ENCODE measurements around the gene CRAMP1.
"Not testable (repeated sequence)": the region's sequence is repeated elsewhere in the genome, so short reads cannot be mapped to it uniquely, and the experiment has no call there.

CRAMP1 gene

GRCh38 chr16:1612320-1613111 is at the start of gene CRAMP1:
TSS of gene CRAMP1 (plus strand) at chr16:1612360. CDS start at chr16:1614640, 2,280 bp downstream.
- DNase-seq = peak; percentile 56

- DNase-seq = no peak
Observed at GRCh38 chr16:1563786-1564185, 48.4 kb upstream of the CRAMP1 start.

DNA sequence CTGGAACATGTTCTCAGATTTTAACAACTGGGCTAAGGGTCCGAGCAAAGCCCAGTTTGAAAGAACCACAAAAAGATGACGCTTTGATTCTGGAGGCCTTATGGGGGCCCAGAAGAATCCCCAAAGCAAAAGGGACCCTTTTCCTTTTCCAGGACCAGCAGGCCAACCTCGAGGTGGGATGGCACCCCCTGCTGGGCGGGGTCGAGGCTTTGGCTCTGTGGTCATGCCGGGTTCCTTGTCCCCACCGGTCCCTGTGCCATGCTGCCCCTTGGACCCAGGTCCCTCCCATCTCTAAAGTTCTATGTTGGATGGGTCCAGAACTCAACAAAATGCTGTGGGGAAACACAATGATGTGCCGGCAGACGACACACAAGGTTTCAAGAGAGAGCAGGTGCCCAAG is 47.8 kb upstream of the CRAMP1 start:
- DNase-seq = peak; percentile 9

DNA sequence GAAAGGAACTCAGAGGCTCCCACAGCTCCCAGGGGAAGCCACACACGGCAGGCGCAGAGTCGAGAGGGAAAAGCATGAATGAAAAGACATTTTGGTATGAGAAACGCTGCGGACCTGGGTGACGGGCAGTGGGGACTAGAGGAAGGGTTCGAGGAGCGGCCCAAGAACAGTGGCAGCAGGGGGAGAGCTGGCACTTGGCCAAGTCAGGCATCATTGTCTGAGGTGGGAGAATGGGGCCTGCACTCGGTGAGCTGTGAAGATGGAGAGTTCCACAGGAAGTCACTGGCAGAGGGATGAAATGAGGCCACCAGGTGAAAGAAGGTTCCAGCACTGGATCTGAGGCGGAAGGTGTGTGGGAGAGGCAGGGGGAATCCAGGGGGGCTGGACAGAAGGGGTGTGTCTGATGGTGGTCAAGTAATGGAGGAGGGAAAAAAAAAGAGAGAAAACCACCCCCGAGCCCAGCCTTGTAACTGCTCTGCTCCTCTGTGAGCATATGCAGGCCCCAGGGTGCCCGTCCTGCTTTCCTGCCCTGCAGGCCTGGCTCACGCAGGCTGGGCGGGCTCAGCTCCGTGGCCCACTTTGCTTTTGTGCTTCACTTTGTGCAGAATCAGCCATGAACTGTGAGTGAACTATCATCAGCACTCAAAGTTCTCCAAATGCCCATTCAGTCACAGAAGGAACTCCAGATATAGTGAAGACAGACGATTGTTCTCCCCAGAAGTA is 46.9 kb upstream of the CRAMP1 start:
- DNase-seq = no peak

- no peak for DNase-seq
Observed at GRCh38 chr16:1567988-1568387, 44.2 kb upstream of the CRAMP1 start.

DNA sequence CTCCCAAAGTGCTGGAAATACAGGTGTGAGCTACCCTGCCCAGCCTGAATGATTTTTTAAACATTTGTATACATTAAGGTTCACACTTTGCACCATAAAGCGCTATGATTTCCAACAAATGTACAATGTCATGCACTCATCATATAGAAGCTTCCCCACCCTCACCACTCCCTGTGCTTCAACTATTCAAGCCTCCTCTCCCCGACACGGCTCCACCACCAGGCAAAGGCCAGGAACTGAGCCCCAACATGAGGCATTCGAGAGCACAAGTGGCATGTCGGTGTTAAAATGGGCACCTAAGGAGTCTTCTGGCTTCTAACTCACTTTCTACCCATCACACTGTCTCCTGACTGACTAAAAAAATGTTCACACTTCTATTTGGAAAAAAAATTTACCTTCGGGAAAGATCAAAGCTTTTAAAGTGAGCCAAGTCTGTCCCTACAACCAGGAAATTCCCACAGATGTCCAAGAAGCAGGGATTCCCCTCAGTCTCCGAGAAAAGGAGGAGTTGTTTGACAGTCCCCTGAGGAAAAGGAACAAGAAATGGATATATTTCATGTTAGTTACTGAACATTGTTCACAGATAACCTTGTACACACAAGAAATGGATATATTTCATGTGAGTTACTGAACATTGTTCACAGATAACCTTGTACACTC is 41.0 kb upstream of the CRAMP1 start:
- DNase-seq = no peak

- DNase-seq = no peak
Observed at GRCh38 chr16:1572673-1573072, 39.5 kb upstream of the CRAMP1 start.

DNA sequence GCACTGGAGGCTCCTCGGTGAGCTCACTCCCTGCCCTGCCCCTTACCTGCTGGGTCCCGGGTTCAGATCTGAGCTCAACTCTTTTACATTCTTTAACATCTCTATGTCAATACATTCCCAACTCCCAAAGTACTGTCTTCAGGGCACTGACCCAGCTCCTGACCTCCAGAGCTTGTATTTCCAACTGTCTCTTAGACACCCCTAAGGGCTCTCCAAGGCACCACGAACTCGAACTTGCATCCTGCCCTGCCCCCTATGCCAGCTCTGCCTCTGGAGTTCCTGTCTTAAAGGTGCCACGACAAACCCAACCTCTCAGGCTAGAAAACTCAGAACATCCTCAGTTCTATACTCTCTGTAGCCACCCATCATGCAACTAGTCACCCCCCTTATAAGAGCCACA is 38.9 kb upstream of the CRAMP1 start:
- DNase-seq = no peak

DNA sequence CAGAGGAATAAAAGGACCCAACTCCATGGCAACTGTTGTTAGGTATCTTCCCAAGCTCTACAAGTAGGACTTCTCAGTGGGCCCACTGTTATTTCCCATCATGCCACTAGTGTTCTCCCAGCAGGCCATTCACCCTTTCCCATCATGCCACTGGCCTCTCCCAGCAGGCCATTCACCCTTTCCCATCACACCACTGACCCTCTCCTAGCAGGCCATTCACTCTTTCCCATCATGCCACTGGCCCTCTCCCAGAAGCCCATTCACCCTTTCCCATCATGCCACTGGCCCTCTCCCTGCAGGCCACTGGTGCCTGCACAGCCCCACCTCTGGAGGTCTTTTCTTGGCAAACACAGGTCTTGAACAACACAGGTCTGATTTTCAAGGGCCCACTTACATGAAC is 36.6 kb upstream of the CRAMP1 start:
- DNase-seq = no peak

DNA sequence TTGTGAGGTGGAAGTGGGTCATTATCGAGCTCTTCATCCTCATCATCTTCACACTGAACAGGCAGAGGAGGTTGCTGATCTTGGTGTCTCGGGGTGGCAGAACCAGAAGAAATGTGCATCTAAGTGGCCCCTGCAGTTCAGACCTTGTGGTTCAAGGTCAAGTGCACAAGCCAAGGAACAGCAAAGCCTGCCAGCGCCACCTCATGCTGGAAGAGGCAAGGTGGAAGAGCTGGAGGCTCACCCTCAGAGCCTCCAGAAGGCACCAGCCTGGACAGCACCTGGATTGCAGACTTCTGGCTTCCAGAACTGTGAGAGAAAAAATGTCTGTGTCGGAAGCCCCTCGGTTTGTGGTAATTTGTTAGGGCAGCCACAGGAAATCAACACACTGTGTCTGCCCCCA is 32.9 kb upstream of the CRAMP1 start:
- no peak for DNase-seq

DNA sequence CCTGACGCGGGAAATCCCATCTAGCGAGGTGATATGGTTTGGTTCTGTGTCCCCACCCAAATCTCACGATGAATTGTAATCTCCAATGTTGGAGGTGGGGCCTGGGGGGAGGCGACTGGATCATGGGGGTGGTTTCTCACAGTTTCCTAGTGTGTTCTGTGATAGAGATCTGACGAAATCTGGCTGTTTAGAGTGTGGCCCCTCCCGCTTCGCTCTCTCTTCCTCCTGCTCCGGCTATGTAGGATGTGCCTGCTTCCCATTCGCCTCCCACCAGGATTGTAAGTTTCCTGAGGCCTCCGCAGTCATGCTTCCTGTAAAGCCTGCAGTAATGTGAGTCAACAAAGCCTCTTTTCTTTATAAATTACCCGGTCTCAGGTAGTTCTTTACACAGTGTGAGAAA is 31.9 kb upstream of the CRAMP1 start:
- DNase-seq = no peak

- DNase-seq = no peak
Observed at GRCh38 chr16:1580956-1581355, 31.2 kb upstream of the CRAMP1 start.

DNA sequence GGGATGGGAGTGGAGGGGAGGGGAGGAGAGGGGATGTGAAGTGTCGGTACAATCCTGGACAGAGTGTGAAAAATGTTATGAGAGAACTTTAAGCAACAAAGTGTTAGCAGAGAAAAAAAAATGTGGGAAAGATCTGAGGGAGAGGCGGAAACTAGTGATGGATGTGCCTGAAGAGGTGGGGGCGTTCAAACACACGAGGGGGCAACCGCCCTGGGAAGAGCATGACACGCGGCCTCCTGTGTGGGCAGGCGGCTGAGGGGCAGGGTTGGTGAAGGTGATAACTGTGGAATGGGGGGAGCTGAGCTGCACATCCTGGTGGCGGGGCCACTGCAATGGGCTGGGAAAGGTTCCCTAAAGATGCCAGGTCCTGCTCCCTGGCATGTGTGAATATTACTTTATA is 30.4 kb upstream of the CRAMP1 start:
- DNase-seq = no peak

GRCh38 chr16:1583180-1583579 is 29.0 kb upstream of the CRAMP1 start:
- DNase-seq = no peak

GRCh38 chr16:1584926-1585484 is 27.2 kb upstream of the CRAMP1 start:
- DNase-seq = no peak

DNA sequence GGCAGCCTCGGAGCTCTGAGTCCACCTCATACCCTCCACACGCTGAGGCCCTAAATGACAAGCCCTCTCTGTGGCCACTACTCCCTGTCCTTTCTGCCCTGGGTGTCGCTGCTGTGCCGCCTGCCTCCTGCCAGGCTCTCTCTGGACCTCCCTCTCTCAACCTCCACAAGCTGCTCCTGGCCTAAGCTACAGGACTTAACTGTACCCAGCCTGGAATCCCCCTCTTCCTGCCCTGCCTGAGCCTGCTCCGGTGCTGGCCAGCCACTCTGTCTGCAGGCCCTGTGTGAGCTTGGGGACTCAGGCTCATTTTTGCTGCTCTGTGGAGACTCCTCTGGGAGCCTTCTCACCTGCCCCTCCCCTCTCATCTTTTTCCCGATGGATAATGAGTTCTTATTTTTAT is 21.8 kb upstream of the CRAMP1 start:
- DNase-seq = no peak

GRCh38 chr16:1590930-1591705 is 21.0 kb upstream of the CRAMP1 start:
- no peak for DNase-seq

DNA sequence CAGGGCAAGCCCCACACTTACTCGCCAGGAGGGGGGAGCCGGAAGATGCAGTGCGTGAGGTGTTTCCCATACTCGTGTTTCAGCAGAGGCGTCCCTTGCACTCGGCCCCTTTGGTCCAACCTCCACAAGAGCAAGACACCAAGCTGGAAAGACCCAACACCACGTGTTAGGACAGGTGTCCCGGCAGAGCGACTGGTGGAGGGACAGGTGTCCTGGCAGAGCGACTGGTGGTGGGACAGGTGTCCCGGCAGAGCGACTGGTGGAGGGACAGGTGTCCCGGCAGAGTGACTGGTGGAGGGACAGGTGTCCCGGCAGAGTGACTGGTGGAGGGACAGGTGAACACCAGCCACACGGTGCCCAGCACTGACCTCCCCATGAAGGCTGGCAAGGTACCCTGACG is 19.7 kb upstream of the CRAMP1 start:
- no peak for DNase-seq

- DNase-seq = not testable (repeated sequence)
Observed at GRCh38 chr16:1595511-1595910, 16.6 kb upstream of the CRAMP1 start.

DNA sequence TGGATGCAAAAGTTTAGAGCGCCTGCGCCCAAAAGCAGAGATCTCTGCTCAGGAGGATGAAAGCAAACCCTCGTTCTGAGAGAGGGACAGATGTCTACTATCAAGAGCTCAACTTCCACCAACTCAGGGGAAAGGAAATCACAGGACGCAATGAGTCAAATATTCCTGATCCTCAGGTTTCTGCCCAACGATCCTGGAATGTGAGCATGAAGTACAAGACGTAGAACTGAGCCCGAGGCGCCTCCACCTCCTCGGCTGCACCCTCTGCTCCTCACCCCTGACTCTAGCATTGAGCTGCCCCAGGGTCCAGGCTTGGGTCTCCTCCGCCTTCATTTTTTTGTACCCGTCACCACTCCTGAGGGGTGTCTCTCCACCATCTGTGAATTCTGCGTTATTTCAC is 15.6 kb upstream of the CRAMP1 start:
- no peak for DNase-seq

- DNase-seq = no peak
Observed at GRCh38 chr16:1597154-1597553, 15.0 kb upstream of the CRAMP1 start.

- DNase-seq = no peak
Observed at GRCh38 chr16:1601031-1601430, 11.1 kb upstream of the CRAMP1 start.

DNA sequence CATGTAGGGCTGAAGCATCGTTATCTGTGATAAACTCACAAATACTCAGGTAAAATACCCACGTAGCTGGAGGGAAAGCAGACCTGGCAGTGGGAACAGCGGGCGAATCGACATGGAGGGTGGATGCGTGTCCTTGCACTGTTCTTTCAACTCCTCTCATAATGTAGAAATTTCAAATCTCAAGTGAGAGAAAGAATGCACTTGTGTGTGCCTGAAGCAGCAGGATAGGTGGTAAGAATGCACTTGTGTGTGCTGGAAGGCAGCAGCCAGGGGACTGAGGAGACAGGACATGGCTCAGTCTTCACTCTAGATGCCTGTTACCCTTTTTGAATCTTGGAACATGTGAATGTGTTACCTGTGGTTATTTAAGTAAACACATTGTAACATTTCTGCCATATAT is 10.7 kb upstream of the CRAMP1 start:
- DNase-seq = no peak
